ENCODE results near the gene GPC6. TPM values are rescaled to one million over a fixed set of nuclear protein-coding genes. Genes with fewer than 3 reads are reported as not detected.

GPC6 gene
- total RNA-seq, 4 donors from 2014 or later, result 13.7 to 21.7 (median 16.5) TPM

- no peak overlapping the region for H3K27ac ChIP-seq
- WGBS, 2 donors (ENCODE audit: low coverage in 1 of 2), result 89 to 96% methylated on average over 3 to 5 of the region's 8 CpGs
- no peaks in the 10 kb centered on the region for H3K4me1 ChIP-seq
- no peaks in the 10 kb centered on the region for H3K36me3 ChIP-seq
- ATAC-seq, result no peak
- no peaks in the 10 kb centered on the region for H3K9me3 ChIP-seq
- TF ChIP-seq CTCF (IDR thresholded peaks at IDR 0.05), result no peak
- TF ChIP-seq EP300 (IDR thresholded peaks at IDR 0.05), result no peak
- TF ChIP-seq POLR2A (IDR thresholded peaks at IDR 0.05), result no peak
- TF ChIP-seq POLR2AphosphoS5 (IDR thresholded peaks at IDR 0.05), result no peak
- H3K4me3 ChIP-seq, result no peak overlapping the region
- no peaks in the 10 kb centered on the region for H3K27me3 ChIP-seq
Measured at GRCh38 chr13:93280688-93281087, 54.1 kb downstream of the GPC6 start.

- H3K4me3 ChIP-seq, result no peak overlapping the region
- 65 to 76% methylated on average over 4 of the region's 4 CpGs for WGBS, 2 donors (ENCODE audit: low coverage in 1 of 2)
- H3K27ac ChIP-seq, result no peak overlapping the region
- H3K27me3 ChIP-seq, result no peaks in the 10 kb centered on the region
- no peak for ATAC-seq
- H3K36me3 ChIP-seq, result no peaks in the 10 kb centered on the region
- no peak for TF ChIP-seq EP300 (IDR thresholded peaks at IDR 0.05)
- TF ChIP-seq POLR2A (IDR thresholded peaks at IDR 0.05), result no peak
- no peak for TF ChIP-seq CTCF (IDR thresholded peaks at IDR 0.05)
- TF ChIP-seq POLR2AphosphoS5 (IDR thresholded peaks at IDR 0.05), result no peak
- no peaks in the 10 kb centered on the region for H3K4me1 ChIP-seq
- H3K9me3 ChIP-seq, result no peaks in the 10 kb centered on the region
Measured at GRCh38 chr13:93283255-93283654, 56.6 kb downstream of the GPC6 start.

- H3K27me3 ChIP-seq, result no peaks in the 10 kb centered on the region
- H3K4me1 ChIP-seq, result no peaks in the 10 kb centered on the region
- no peak overlapping the region for H3K4me3 ChIP-seq
- TF ChIP-seq CTCF (IDR thresholded peaks at IDR 0.05) (no peak), POLR2AphosphoS5 (IDR thresholded peaks at IDR 0.05) (no peak), EP300 (IDR thresholded peaks at IDR 0.05) (no peak), POLR2A (IDR thresholded peaks at IDR 0.05) (no peak)
- no peak for ATAC-seq
- H3K36me3 ChIP-seq, result no peaks in the 10 kb centered on the region
- no peak overlapping the region for H3K27ac ChIP-seq
- H3K9me3 ChIP-seq, result no peaks in the 10 kb centered on the region
- WGBS, 2 donors (ENCODE audit: low coverage in 1 of 2), result 71 to 100% methylated on average over 1 of the region's 1 CpG
Measured at GRCh38 chr13:93284064-93284463, 57.5 kb downstream of the GPC6 start.

- Histone ChIP-seq H3K4me1 (no peaks in the 10 kb centered on the region), H3K9me3 (no peaks in the 10 kb centered on the region), H3K36me3 (no peaks in the 10 kb centered on the region), H3K4me3 (no peak overlapping the region), H3K27ac (no peak overlapping the region), H3K27me3 (no peaks in the 10 kb centered on the region)
- WGBS, 2 donors (ENCODE audit: low coverage in 1 of 2), result 61 to 75% methylated on average over 3 to 4 of the region's 4 CpGs
- ATAC-seq, result no peak
- TF ChIP-seq POLR2A (IDR thresholded peaks at IDR 0.05) (no peak), EP300 (IDR thresholded peaks at IDR 0.05) (no peak), POLR2AphosphoS5 (IDR thresholded peaks at IDR 0.05) (no peak), CTCF (IDR thresholded peaks at IDR 0.05) (no peak)
Measured at GRCh38 chr13:93286047-93286446, 59.4 kb downstream of the GPC6 start.

GRCh38 chr13:93289053-93289452, 62.4 kb downstream of the GPC6 start:
- Histone ChIP-seq H3K36me3 (no peaks in the 10 kb centered on the region), H3K4me1 (no peaks in the 10 kb centered on the region), H3K9me3 (no peaks in the 10 kb centered on the region), H3K27ac (no peak overlapping the region), H3K4me3 (no peak overlapping the region), H3K27me3 (no peaks in the 10 kb centered on the region)
- no peak for ATAC-seq
- TF ChIP-seq CTCF (IDR thresholded peaks at IDR 0.05) (no peak), EP300 (IDR thresholded peaks at IDR 0.05) (no peak), POLR2AphosphoS5 (IDR thresholded peaks at IDR 0.05) (no peak), POLR2A (IDR thresholded peaks at IDR 0.05) (no peak)
- WGBS, 2 donors (ENCODE audit: low coverage in 1 of 2), result 60 to 77% methylated on average over 3 to 4 of the region's 4 CpGs
